IgD-negative memory B cell (primary cell): ENCODE data around the gene KLK10. TPM values are rescaled to one million over a fixed set of nuclear protein-coding genes. Genes with fewer than 3 reads are reported as not detected.
"Not testable (repeated sequence)": the region's sequence is repeated elsewhere in the genome, so short reads cannot be mapped to it uniquely, and the experiment has no call there.

Experiments used
- H3K27ac Mint-ChIP-seq, 3 donors: one replicate each; pipeline ENCODE4 v1.8.0; 2020 to 2022; ENCODE audit warnings: mild to moderate bottlenecking in 3 of 3, mixed read lengths in 3 of 3, moderate library complexity in 1 of 3
- H3K27me3 Mint-ChIP-seq: one replicate; pipeline ENCODE4 v1.8.0; 2021; ENCODE audit warnings: mixed read lengths
- H3K36me3 Mint-ChIP-seq: one replicate; pipeline ENCODE4 v1.8.0; 2020; ENCODE audit warnings: mild to moderate bottlenecking, mixed read lengths
- H3K4me1 Mint-ChIP-seq, 3 donors: one replicate each; pipeline ENCODE4 v1.8.0; 2020 to 2022; ENCODE audit warnings: mixed read lengths in 3 of 3, mild to moderate bottlenecking in 1 of 3
- H3K4me3 Mint-ChIP-seq, 4 donors: one replicate each; pipeline ENCODE4 v1.8.0; 2020 to 2022; ENCODE audit warnings: mild to moderate bottlenecking in 4 of 4, mixed read lengths in 4 of 4, moderate library complexity in 3 of 4
- H3K9me3 Mint-ChIP-seq, 3 donors: one replicate each; pipeline ENCODE4 v1.8.0; 2020 to 2021; ENCODE audit warnings: mixed read lengths in 3 of 3, mild to moderate bottlenecking in 1 of 3
- polyA plus RNA-seq: library from polyadenylated mRNA; unstranded; fragments of 300-500 nt; fragmentation: Illumina TruSeq; gene quantifications from one replicate; pipeline ENCODE4 v1.2.3, GENCODE V29; 2021

Gene KLK10
- polyA plus RNA-seq, 1 donor from 2014 or later: not detected

- H3K36me3 Mint-ChIP-seq: no peaks in the 10 kb centered on the region
- H3K27me3 Mint-ChIP-seq: peaks cover 38% of the 10 kb centered on the region
- no peak overlapping the region for H3K4me3 Mint-ChIP-seq
- no peak overlapping the region for H3K27ac Mint-ChIP-seq
- peaks cover 0 to 1% (median 0%) of the 10 kb centered on the region in 3 donors for H3K9me3 Mint-ChIP-seq
- peaks cover 0 to 2% (median 0%) of the 10 kb centered on the region in 3 donors for H3K4me1 Mint-ChIP-seq
Observed at GRCh38 chr19:50974702-50975556, 44.6 kb downstream of the KLK10 start.

GRCh38 chr19:50972795-50973376 is 46.6 kb downstream of the KLK10 start:
- Mint-ChIP-seq H3K4me1 (peaks cover 0 to 2% (median 0%) of the 10 kb centered on the region in 3 donors), H3K27me3 (peaks cover 36% of the 10 kb centered on the region), H3K9me3 (peaks cover 0 to 1% (median 0%) of the 10 kb centered on the region in 3 donors)

GRCh38 chr19:50969810-50970209 is 49.7 kb downstream of the KLK10 start:
- H3K9me3 Mint-ChIP-seq, H3K4me1 Mint-ChIP-seq, H3K36me3 Mint-ChIP-seq, H3K27ac Mint-ChIP-seq: not testable (repeated sequence)
- Mint-ChIP-seq H3K27me3 (peaks cover 27% of the 10 kb centered on the region), H3K4me3 (peak overlapping the region in 1 of 4 donors; percentile 17)

More at GRCh38 chr19:50972795-50973376, 46.6 kb downstream of the KLK10 start:
- Mint-ChIP-seq H3K27ac (no peak overlapping the region), H3K4me3 (peak overlapping the region in 1 of 4 donors; percentile 25), H3K36me3 (no peaks in the 10 kb centered on the region)

GRCh38 chr19:50969413-50969760 is 50.1 kb downstream of the KLK10 start, which contains the start of gene KLK6:
Gene KLK6 (minus strand): TSS chr19:50969591. CDS start chr19:50968104, 1,487 bp downstream.
- H3K9me3 Mint-ChIP-seq: peaks cover 0 to 1% (median 0%) of the 10 kb centered on the region in 3 donors
- H3K27ac Mint-ChIP-seq: no peak within 1 kb of the TSS
- H3K4me1 Mint-ChIP-seq: no peaks in the 10 kb centered on the region
- H3K36me3 Mint-ChIP-seq: no peaks in the 10 kb centered on the region
- H3K4me3 Mint-ChIP-seq: peak within 1 kb of the TSS in 1 of 4 donors; percentile 17
- H3K27me3 Mint-ChIP-seq: peaks cover 25% of the 10 kb centered on the region

GRCh38 chr19:50968716-50969412 is 50.6 kb downstream of the KLK10 start:
- H3K4me1 Mint-ChIP-seq: no peaks in the 10 kb centered on the region
- H3K4me3 Mint-ChIP-seq: no peak overlapping the region
- H3K27ac Mint-ChIP-seq: no peak overlapping the region
- H3K36me3 Mint-ChIP-seq: peaks cover 2% of the 10 kb centered on the region
- H3K9me3 Mint-ChIP-seq: peaks cover 0 to 1% (median 0%) of the 10 kb centered on the region in 3 donors
- peaks cover 24% of the 10 kb centered on the region for H3K27me3 Mint-ChIP-seq

GRCh38 chr19:50967929-50968715 is 51.4 kb downstream of the KLK10 start:
- Mint-ChIP-seq H3K4me3 (no peak overlapping the region), H3K27me3 (peaks cover 21% of the 10 kb centered on the region), H3K4me1 (no peaks in the 10 kb centered on the region), H3K27ac (peak overlapping the region in 1 of 3 donors; percentile 53), H3K36me3 (peaks cover 3% of the 10 kb centered on the region), H3K9me3 (peaks cover 0 to 1% (median 0%) of the 10 kb centered on the region in 3 donors)

- peaks cover 0 to 2% (median 0%) of the 10 kb centered on the region in 3 donors for H3K4me1 Mint-ChIP-seq
- peaks cover 8% of the 10 kb centered on the region for H3K36me3 Mint-ChIP-seq
- no peak overlapping the region for H3K4me3 Mint-ChIP-seq
- H3K27ac Mint-ChIP-seq: no peak overlapping the region
- peaks cover 0 to 15% (median 8%) of the 10 kb centered on the region in 3 donors for H3K9me3 Mint-ChIP-seq
- H3K27me3 Mint-ChIP-seq: peaks cover 5% of the 10 kb centered on the region
Observed at GRCh38 chr19:50964266-50964665, 55.2 kb downstream of the KLK10 start.

GRCh38 chr19:50963381-50963780 is 56.1 kb downstream of the KLK10 start:
- no peak overlapping the region for H3K27ac Mint-ChIP-seq
- peaks cover 0 to 16% (median 8%) of the 10 kb centered on the region in 3 donors for H3K9me3 Mint-ChIP-seq
- H3K4me1 Mint-ChIP-seq: peaks cover 0 to 2% (median 0%) of the 10 kb centered on the region in 3 donors
- peaks cover 4% of the 10 kb centered on the region for H3K27me3 Mint-ChIP-seq
- peaks cover 8% of the 10 kb centered on the region for H3K36me3 Mint-ChIP-seq
- H3K4me3 Mint-ChIP-seq: no peak overlapping the region

Other genes with a start within 250 kb of the KLK10 start
- not detected for gene GPR32, start 249.2 kb downstream of the KLK10 start, polyA plus RNA-seq
- not detected for gene ACP4, start 229.3 kb downstream of the KLK10 start, polyA plus RNA-seq
- 15.5 TPM for gene KLK1, start 195.9 kb downstream of the KLK10 start, polyA plus RNA-seq
- not detected for gene KLK15, start 186.1 kb downstream of the KLK10 start, polyA plus RNA-seq
- gene KLK3, start 164.8 kb downstream of the KLK10 start, polyA plus RNA-seq: not detected
- not detected for gene KLK2, start 146.3 kb downstream of the KLK10 start, polyA plus RNA-seq
- not detected for gene KLK4, start 108.3 kb downstream of the KLK10 start, polyA plus RNA-seq
- gene KLK5, start 66.7 kb downstream of the KLK10 start, polyA plus RNA-seq: not detected
- not detected for gene KLK6, start 50.1 kb downstream of the KLK10 start, polyA plus RNA-seq
- gene KLK7, start 35.8 kb downstream of the KLK10 start, polyA plus RNA-seq: not detected
- gene KLK8, start 18.1 kb downstream of the KLK10 start, polyA plus RNA-seq: not detected
- not detected for gene KLK11, start 6.9 kb upstream of the KLK10 start, polyA plus RNA-seq
- gene KLK12, start 15.3 kb upstream of the KLK10 start, polyA plus RNA-seq: not detected
- gene KLK13, start 45.4 kb upstream of the KLK10 start, polyA plus RNA-seq: not detected
- gene KLK14, start 63.2 kb upstream of the KLK10 start, polyA plus RNA-seq: not detected
- gene CTU1, start 88.7 kb upstream of the KLK10 start, polyA plus RNA-seq: 2.8 TPM
- gene SIGLEC9, start 105.2 kb upstream of the KLK10 start, polyA plus RNA-seq: 0.21 TPM
- gene SIGLEC7, start 122.6 kb upstream of the KLK10 start, polyA plus RNA-seq: not detected
- gene CD33, start 205.4 kb upstream of the KLK10 start, polyA plus RNA-seq: 0.55 TPM
- gene SIGLECL1, start 231.4 kb upstream of the KLK10 start, polyA plus RNA-seq: not detected